Hepatocyte (in vitro differentiated cells): ENCODE measurements around the gene ZNF276.

Source experiments
- EZH2 ChIP-seq: fragments of 200-600 bp; sonication (generic); IDR thresholded peaks from 2 replicates; pipeline ENCODE4 v1.6.1; 2016; ENCODE audit warnings: antibody characterized with exemption, mild to moderate bottlenecking, borderline replicate concordance
- EZH2phosphoT487 ChIP-seq: fragments of 200-600 bp; sonication (generic); IDR thresholded peaks from one replicate; pipeline ENCODE4 v1.6.1; 2018; ENCODE audit warnings: antibody characterized with exemption, mild to moderate bottlenecking, low read depth, moderate library complexity; ENCODE audit not compliant: unreplicated experiment, severe bottlenecking
- TF ChIP-seq, protein P1 (sequence below): fragments of 200-600 bp; sonication (generic); IDR thresholded peaks from 2 replicates; pipeline ENCODE4 v1.5.1; 2016; ENCODE audit warnings: antibody characterized with exemption, mild to moderate bottlenecking; ENCODE audit not compliant: poor library complexity

DNA sequence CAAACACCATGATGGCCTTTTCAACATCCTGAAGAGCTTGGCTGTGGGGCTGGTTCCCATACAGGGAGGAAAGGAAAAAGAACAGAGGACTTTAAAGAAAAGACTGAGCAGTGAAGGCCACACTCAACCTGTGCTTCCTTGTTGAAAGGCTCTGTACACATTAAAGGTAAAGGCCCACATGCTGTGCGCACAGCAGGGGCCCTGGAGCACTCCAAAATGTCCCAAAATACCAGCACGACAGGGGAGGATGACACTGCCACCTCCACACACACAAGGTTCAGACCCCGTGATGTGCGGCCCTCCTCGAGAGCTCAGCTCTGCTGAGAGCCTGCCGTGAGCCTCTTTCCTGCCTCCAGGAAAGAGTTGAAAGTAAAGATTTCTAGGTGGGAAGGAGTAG, 58.6 kb downstream of the ZNF276 start:
- TF ChIP-seq, protein P1, sequence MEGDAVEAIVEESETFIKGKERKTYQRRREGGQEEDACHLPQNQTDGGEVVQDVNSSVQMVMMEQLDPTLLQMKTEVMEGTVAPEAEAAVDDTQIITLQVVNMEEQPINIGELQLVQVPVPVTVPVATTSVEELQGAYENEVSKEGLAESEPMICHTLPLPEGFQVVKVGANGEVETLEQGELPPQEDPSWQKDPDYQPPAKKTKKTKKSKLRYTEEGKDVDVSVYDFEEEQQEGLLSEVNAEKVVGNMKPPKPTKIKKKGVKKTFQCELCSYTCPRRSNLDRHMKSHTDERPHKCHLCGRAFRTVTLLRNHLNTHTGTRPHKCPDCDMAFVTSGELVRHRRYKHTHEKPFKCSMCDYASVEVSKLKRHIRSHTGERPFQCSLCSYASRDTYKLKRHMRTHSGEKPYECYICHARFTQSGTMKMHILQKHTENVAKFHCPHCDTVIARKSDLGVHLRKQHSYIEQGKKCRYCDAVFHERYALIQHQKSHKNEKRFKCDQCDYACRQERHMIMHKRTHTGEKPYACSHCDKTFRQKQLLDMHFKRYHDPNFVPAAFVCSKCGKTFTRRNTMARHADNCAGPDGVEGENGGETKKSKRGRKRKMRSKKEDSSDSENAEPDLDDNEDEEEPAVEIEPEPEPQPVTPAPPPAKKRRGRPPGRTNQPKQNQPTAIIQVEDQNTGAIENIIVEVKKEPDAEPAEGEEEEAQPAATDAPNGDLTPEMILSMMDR = no peak
- TF ChIP-seq EZH2phosphoT487 = no peak
- no peak for TF ChIP-seq EZH2
